B cell (primary cell): ENCODE results near the gene CDC42BPB. TPM values are rescaled to one million over a fixed set of nuclear protein-coding genes. Genes with fewer than 3 reads are reported as not detected.

Experiments used
- ATAC-seq: fragments of 200-7000 bp; cut with Tn5 transposase; one replicate; pipeline ENCODE4 v1.10.0; 2021; ENCODE audit warnings: low read depth, mild to moderate bottlenecking, moderate number of reproducible peaks, moderate library complexity
- CTCF ChIA-PET: fragments of 350-600 bp; sonication (Branson Sonifier 250); formaldehyde crosslinking; loops from one replicate; lab custom pipeline; 2021; ENCODE audit warnings: antibody characterized with exemption, inconsistent platforms; lab: Charles Lee
- POLR2A ChIA-PET: fragments of 350-600 bp; sonication (Branson Sonifier 250); formaldehyde crosslinking; loops from one replicate; lab custom pipeline; 2021; ENCODE audit warnings: antibody characterized with exemption; lab: Charles Lee
- DNase-seq: peaks from one replicate; pipeline ENCODE4 v3.0.0; 2013
- H2AFZ ChIP-seq: 2 replicates; pipeline ENCODE4 v1.6.1; 2012; ENCODE audit warnings: mild to moderate bottlenecking, low read depth, low read length; ENCODE audit not compliant: insufficient read depth, poor library complexity, severe bottlenecking
- H3K27ac ChIP-seq, 2 donors: 1 replicate in 1 of 2; 2 replicates in 1 of 2; pipeline ENCODE4 v1.5.1; 2012 to 2013; ENCODE audit warnings: low read length in 2 of 2, mild to moderate bottlenecking in 2 of 2, moderate library complexity in 1 of 2
- H3K27me3 ChIP-seq, 4 experiments: fragments of 200-600 bp in 1 of 4; sonication (generic) in 1 of 4; replicated peaks in 1 of 4; 1 replicate in 2 of 4; 2 replicates in 2 of 4; pipeline versions ENCODE4 v1.6.1 to v1.7.0; 2013 to 2016; ENCODE audit warnings: low read length in 3 of 4, mild to moderate bottlenecking in 2 of 4, mixed read lengths in 1 of 4, moderate library complexity in 1 of 4; ENCODE audit not compliant: insufficient read depth in 4 of 4, control insufficient read depth in 3 of 4; ENCODE audit errors: control extremely low read depth in 1 of 4
- H3K36me3 ChIP-seq, 2 experiments: replicated peaks in 1 of 2; 1 replicate in 1 of 2; 2 replicates in 1 of 2; pipeline versions ENCODE4 v1.6.1 to v1.7.1; 2013; ENCODE audit warnings: low read length in 1 of 2; ENCODE audit not compliant: insufficient read depth in 2 of 2, control insufficient read depth in 1 of 2; ENCODE audit errors: control extremely low read depth in 1 of 2, extremely low read depth in 1 of 2
- H3K4me1 ChIP-seq, 2 donors: fragments of 200-600 bp in 1 of 2; sonication (generic) in 1 of 2; 1 replicate in 1 of 2; 2 replicates in 1 of 2; pipeline versions ENCODE4 v1.5.1 to v1.6.1; 2013 to 2017; ENCODE audit warnings: low read length in 2 of 2; ENCODE audit not compliant: control insufficient read depth in 2 of 2, insufficient read depth in 2 of 2
- H3K4me2 ChIP-seq: replicated peaks from 2 replicates; pipeline ENCODE3; 2012; ENCODE audit warnings: mild to moderate bottlenecking, low read depth, low read length; ENCODE audit not compliant: poor library complexity, severe bottlenecking
- H3K4me3 ChIP-seq, 5 experiments: fragments of 200-600 bp in 1 of 5; sonication (generic) in 1 of 5; 1 replicate in 3 of 5; 2 replicates in 2 of 5; pipeline versions ENCODE4 v1.5.1 to v1.7.0; 2011 to 2016; ENCODE audit warnings: low read length in 4 of 5, mild to moderate bottlenecking in 4 of 5, low read depth in 2 of 5, control low read depth in 1 of 5, moderate library complexity in 1 of 5; ENCODE audit not compliant: insufficient read depth in 1 of 5; ENCODE audit errors: control extremely low read depth in 1 of 5, extremely low read depth in 1 of 5
- H3K79me2 ChIP-seq: fragments of 200-600 bp; sonication (generic); one replicate; pipeline ENCODE4 v1.6.0; 2016; ENCODE audit warnings: low read length; ENCODE audit not compliant: control insufficient read depth, insufficient read depth
- H3K9ac ChIP-seq: fragments of 200-600 bp; sonication (generic); 2 replicates; pipeline ENCODE4 v1.6.1; 2017; ENCODE audit warnings: mild to moderate bottlenecking, low read length, moderate library complexity
- H3K9me3 ChIP-seq, 3 donors: one replicate each; pipeline versions ENCODE4 v1.6.1 to v1.7.1; 2013; ENCODE audit warnings: low read length in 2 of 3; ENCODE audit not compliant: control insufficient read depth in 2 of 3, insufficient read depth in 1 of 3; ENCODE audit errors: control extremely low read depth in 1 of 3
- H4K20me1 ChIP-seq: 2 replicates; pipeline ENCODE4 v1.6.0; 2012; ENCODE audit warnings: mild to moderate bottlenecking, low read length; ENCODE audit not compliant: insufficient read depth, control insufficient read depth, poor library complexity, severe bottlenecking
- H3K27ac Mint-ChIP-seq: one replicate; pipeline ENCODE4 v1.8.0; 2021; ENCODE audit warnings: mixed read lengths
- H3K27me3 Mint-ChIP-seq: one replicate; pipeline ENCODE4 v1.8.0; 2021; ENCODE audit warnings: mixed read lengths
- H3K4me1 Mint-ChIP-seq: one replicate; pipeline ENCODE4 v1.8.0; 2021; ENCODE audit warnings: mixed read lengths
- H3K4me3 Mint-ChIP-seq: one replicate; pipeline ENCODE4 v1.8.0; 2021; ENCODE audit warnings: mixed read lengths
- H3K9me3 Mint-ChIP-seq: one replicate; pipeline ENCODE4 v1.8.0; 2022; ENCODE audit warnings: mixed read lengths; ENCODE audit not compliant: insufficient read depth
- EZH2 ChIP-seq: IDR thresholded peaks from 2 replicates; pipeline ENCODE4 v1.6.1; 2012; ENCODE audit warnings: borderline replicate concordance, low read depth, mild to moderate bottlenecking, moderate library complexity, low read length; ENCODE audit not compliant: insufficient read depth, poor library complexity, severe bottlenecking
- WGBS: methylation state at CpG from one replicate; pipeline ENCODE4 v1.1.5; 2013; ENCODE audit warnings: missing lambda C conversion rate; ENCODE audit not compliant: insufficient coverage; 5-methylcytosine and 5-hydroxymethylcytosine counted together
- intact Hi-C: fragments of 100-400 bp; cut with micrococcal nuclease; formaldehyde crosslinking; loops from one replicate; pipeline ENCODE4 v1.10.0; 2022
- polyA plus RNA-seq: library from polyadenylated mRNA; depleted of rRNA; stranded (reverse); fragments of >200 nt; gene quantifications from 2 replicates; pipeline ENCODE4 v1.2.3, GENCODE V29; 2012
- total RNA-seq, 2 donors: library from RNA; stranded (reverse); fragments of 120-200 nt in 1 of 2; gene quantifications; 1 replicate in 1 of 2; 2 replicates in 1 of 2; pipeline versions ENCODE4 v1.2.3 to v1.2.4, GENCODE V29; 2013 to 2022
- TF ChIP-seq, protein P1 (sequence below): fragments of 200-600 bp; IDR thresholded peaks from one replicate; pipeline ENCODE4 v1.8.0; 2022; ENCODE audit warnings: antibody characterized with exemption, mild to moderate bottlenecking

The CDC42BPB gene
- total and polyA plus RNA-seq, 2 donors (not counting 1 experiment from before 2014, with no cell fraction given) = 23.9 to 52.5 TPM

DNA sequence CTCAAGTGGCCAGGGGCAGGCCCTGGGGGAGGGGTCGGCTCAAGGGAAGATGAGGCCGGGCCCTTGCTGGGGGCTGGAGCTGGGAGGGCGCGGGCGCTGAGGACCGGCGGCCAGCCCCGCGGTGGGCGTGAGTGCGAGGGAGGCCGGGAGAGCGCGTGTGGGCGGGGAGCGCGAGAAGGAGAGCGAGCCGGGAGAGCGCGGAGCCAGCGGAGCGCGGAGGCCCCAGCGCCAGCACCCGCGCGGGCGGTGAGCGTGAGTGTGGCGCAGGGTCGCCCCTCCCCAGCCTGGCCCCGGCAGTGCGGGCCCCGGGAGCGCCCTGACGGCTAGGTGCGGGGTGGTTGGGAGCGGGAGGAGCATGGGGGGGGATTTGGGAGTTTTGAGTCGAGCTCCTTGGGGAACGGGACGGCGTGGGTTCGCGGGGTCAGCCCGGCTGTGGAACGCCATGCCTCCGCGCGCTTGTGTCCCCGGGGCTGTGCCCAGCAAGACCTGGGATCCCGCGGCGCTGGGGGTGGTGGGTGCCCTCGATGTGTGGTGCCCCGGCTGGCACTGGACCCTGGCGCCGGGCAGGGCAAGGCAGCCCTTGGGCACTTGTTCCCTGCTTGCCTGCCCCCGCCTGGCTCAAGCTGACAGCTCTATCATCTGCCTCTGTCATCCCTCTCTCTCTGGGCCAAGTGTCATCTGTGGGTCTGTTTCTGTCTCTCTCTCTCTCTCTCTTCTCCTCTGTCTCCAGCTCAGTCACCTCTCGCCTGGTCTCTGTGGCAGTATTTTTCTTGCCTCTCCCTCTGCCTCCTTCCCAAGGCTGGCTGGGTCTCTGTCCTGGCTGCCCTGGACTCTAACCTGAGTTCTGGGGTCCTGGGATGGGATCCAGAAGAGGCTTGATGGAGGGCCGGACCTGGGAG is 26.9 kb upstream of the CDC42BPB start, which contains the start of gene LBHD2:
Gene LBHD2 (plus strand): TSS at position 190 of the 899 bp plus-strand sequence. CDS start 1,803 bp downstream, outside the sequence.
- Histone ChIP-seq H3K79me2 (no peaks in the 10 kb centered on the region), H4K20me1 (no peaks in the 10 kb centered on the region), H2AFZ (no peak within 1 kb of the TSS), H3K27me3 (peaks cover 0 to 21% (median 1%) of the 10 kb centered on the region in 4 experiments), H3K4me1 (no peaks in the 10 kb centered on the region), H3K9me3 (no peaks in the 10 kb centered on the region), H3K4me2 (no peak within 1 kb of the TSS), H3K4me3 (no peak within 1 kb of the TSS), H3K36me3 (no peaks in the 10 kb centered on the region), H3K9ac (no peak within 1 kb of the TSS), H3K27ac (no peak within 1 kb of the TSS)
- ChIA-PET CTCF (no interaction called here), POLR2A (no interaction called here)
- DNase-seq (no peak), ATAC-seq (no peak)
- peaks cover 7% of the 10 kb centered on the region for H3K27me3 Mint-ChIP-seq
- intact Hi-C loops = no loop called here
- no peaks in the 10 kb centered on the region for H3K9me3 Mint-ChIP-seq
- H3K4me1 Mint-ChIP-seq = peaks cover 2% of the 10 kb centered on the region
- WGBS = 22% methylated on average over 57 of the region's 61 CpGs
- H3K27ac Mint-ChIP-seq = no peak within 1 kb of the TSS
- H3K4me3 Mint-ChIP-seq = no peak within 1 kb of the TSS
- TF ChIP-seq EZH2 = no peak
- TF ChIP-seq, protein P1, sequence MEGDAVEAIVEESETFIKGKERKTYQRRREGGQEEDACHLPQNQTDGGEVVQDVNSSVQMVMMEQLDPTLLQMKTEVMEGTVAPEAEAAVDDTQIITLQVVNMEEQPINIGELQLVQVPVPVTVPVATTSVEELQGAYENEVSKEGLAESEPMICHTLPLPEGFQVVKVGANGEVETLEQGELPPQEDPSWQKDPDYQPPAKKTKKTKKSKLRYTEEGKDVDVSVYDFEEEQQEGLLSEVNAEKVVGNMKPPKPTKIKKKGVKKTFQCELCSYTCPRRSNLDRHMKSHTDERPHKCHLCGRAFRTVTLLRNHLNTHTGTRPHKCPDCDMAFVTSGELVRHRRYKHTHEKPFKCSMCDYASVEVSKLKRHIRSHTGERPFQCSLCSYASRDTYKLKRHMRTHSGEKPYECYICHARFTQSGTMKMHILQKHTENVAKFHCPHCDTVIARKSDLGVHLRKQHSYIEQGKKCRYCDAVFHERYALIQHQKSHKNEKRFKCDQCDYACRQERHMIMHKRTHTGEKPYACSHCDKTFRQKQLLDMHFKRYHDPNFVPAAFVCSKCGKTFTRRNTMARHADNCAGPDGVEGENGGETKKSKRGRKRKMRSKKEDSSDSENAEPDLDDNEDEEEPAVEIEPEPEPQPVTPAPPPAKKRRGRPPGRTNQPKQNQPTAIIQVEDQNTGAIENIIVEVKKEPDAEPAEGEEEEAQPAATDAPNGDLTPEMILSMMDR = no peak

DNA sequence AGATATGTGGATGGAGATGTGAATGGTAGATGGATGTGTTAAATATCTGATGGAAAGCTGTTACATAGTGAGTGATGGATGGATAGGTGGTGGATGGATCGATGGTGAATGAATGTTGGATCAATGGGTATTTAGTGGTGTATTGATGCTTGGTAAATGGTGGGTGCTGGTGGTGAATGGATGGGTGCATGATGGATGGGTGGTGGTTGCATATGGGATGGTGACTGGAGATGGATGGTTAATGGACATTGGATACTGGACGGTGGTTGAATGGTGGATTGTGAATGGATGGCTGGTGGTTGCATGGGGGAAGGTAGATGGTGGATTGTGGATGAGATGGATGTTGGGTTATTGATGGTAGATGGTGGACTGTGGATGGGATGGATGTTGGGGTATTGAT is 24.6 kb upstream of the CDC42BPB start:
- Histone ChIP-seq H3K4me3 (no peak overlapping the region), H3K4me2 (no peak overlapping the region), H3K27ac (no peak overlapping the region), H3K27me3 (peaks cover 0 to 21% (median 1%) of the 10 kb centered on the region in 4 experiments), H3K9me3 (peaks cover 0 to 3% (median 0%) of the 10 kb centered on the region in 3 donors), H2AFZ (no peak overlapping the region), H3K9ac (no peak overlapping the region), H4K20me1 (no peaks in the 10 kb centered on the region), H3K4me1 (no peaks in the 10 kb centered on the region), H3K79me2 (no peaks in the 10 kb centered on the region), H3K36me3 (no peaks in the 10 kb centered on the region)
- ChIA-PET POLR2A (no interaction called here), CTCF (no interaction called here)
- intact Hi-C loops = no loop called here
- H3K27ac Mint-ChIP-seq = no peak overlapping the region
- TF ChIP-seq EZH2 = no peak
- TF ChIP-seq, protein P1 = no peak
- 100% methylated on average over 2 of the region's 2 CpGs for WGBS
- ATAC-seq = no peak
- H3K9me3 Mint-ChIP-seq = no peaks in the 10 kb centered on the region
- DNase-seq = no peak
- H3K27me3 Mint-ChIP-seq = peaks cover 7% of the 10 kb centered on the region
- H3K4me3 Mint-ChIP-seq = no peak overlapping the region
- peaks cover 2% of the 10 kb centered on the region for H3K4me1 Mint-ChIP-seq
